GM23338 (cell line): ENCODE results near the gene SNAI1. TPM values are rescaled to one million over a fixed set of nuclear protein-coding genes. Genes with fewer than 3 reads are reported as not detected.

Experiments
- ATAC-seq: fragments of 200-7000 bp; cut with Tn5 transposase; 3 replicates; pipeline ENCODE4 v1.9.1; 2020
- DNase-seq: peaks from one replicate; pipeline ENCODE4 v3.0.0-alpha.2; 2015; ENCODE audit warnings: low spot score
- H2AFZ ChIP-seq: fragments of 200-600 bp; sonication (generic); 2 replicates; pipeline ENCODE4 v1.8.0; 2016; ENCODE audit warnings: antibody characterized with exemption, mild to moderate bottlenecking, moderate library complexity
- H3F3A ChIP-seq: fragments of 200-600 bp; sonication (generic); replicated peaks from 2 replicates; pipeline ENCODE4 v1.8.0; 2017; ENCODE audit warnings: antibody characterized with exemption, mixed run types, low read depth
- H3K27ac ChIP-seq: fragments of 200-600 bp; sonication (generic); 2 replicates; pipeline ENCODE4 v1.6.1; 2016; ENCODE audit warnings: low read depth
- H3K27me3 ChIP-seq: fragments of 200-600 bp; sonication (generic); 2 replicates; pipeline ENCODE4 v1.8.0; 2016; ENCODE audit warnings: mild to moderate bottlenecking, mixed run types, moderate library complexity; ENCODE audit not compliant: insufficient read depth
- H3K36me3 ChIP-seq: fragments of 200-600 bp; sonication (generic); 2 replicates; pipeline ENCODE4 v1.8.0; 2016; ENCODE audit warnings: mild to moderate bottlenecking; ENCODE audit not compliant: insufficient read depth
- H3K4me1 ChIP-seq: fragments of 200-600 bp; sonication (generic); 2 replicates; pipeline ENCODE4 v1.8.0; 2016; ENCODE audit warnings: mild to moderate bottlenecking, moderate library complexity; ENCODE audit not compliant: insufficient read depth
- H3K4me2 ChIP-seq: fragments of 200-600 bp; sonication (generic); 2 replicates; pipeline ENCODE4 v1.7.1; 2017; ENCODE audit warnings: mixed run types
- H3K4me3 ChIP-seq: fragments of 200-600 bp; sonication (generic); 2 replicates; pipeline ENCODE4 v1.6.1; 2016; ENCODE audit warnings: mixed run types
- H3K79me2 ChIP-seq: fragments of 200-600 bp; sonication (generic); replicated peaks from 2 replicates; pipeline ENCODE4 v1.8.0; 2017; ENCODE audit warnings: mild to moderate bottlenecking; ENCODE audit not compliant: insufficient read depth
- H3K9me2 ChIP-seq: fragments of 200-600 bp; sonication (generic); 2 replicates; pipeline ENCODE4 v1.8.0; 2017; ENCODE audit not compliant: insufficient read depth
- H4K20me1 ChIP-seq: fragments of 200-600 bp; sonication (generic); replicated peaks from 2 replicates; pipeline ENCODE4 v1.8.0; 2017; ENCODE audit warnings: mild to moderate bottlenecking; ENCODE audit not compliant: insufficient read depth
- H3K27ac Mint-ChIP-seq: 2 replicates; pipeline ENCODE4 v1.8.0; 2020; ENCODE audit warnings: inconsistent platforms, mild to moderate bottlenecking, moderate library complexity, mixed read lengths
- H3K27me3 Mint-ChIP-seq: 3 replicates; pipeline ENCODE4 v1.8.0; 2022; ENCODE audit warnings: low read depth, mild to moderate bottlenecking, moderate library complexity, mixed read lengths, inconsistent platforms; ENCODE audit not compliant: insufficient read depth, poor library complexity
- H3K36me3 Mint-ChIP-seq: 3 replicates; pipeline ENCODE4 v1.8.0; 2021; ENCODE audit warnings: low read depth, mild to moderate bottlenecking, inconsistent platforms, moderate library complexity, mixed read lengths
- H3K4me1 Mint-ChIP-seq: 3 replicates; pipeline ENCODE4 v1.8.0; 2020; ENCODE audit warnings: mild to moderate bottlenecking, inconsistent platforms, mixed read lengths
- H3K4me3 Mint-ChIP-seq: 3 replicates; pipeline ENCODE4 v1.8.0; 2021; ENCODE audit warnings: moderate library complexity, mild to moderate bottlenecking, inconsistent platforms, mixed read lengths
- H3K9me3 Mint-ChIP-seq: 3 replicates; pipeline ENCODE4 v1.8.0; 2020; ENCODE audit warnings: moderate library complexity, mild to moderate bottlenecking, inconsistent platforms, mixed read lengths
- CREB1 ChIP-seq: fragments of 250-450 bp; sonication (Bioruptor Pico); IDR thresholded peaks from 2 replicates; pipeline ENCODE4 v1.5.0; 2020; ENCODE audit warnings: low read depth, mild to moderate bottlenecking, moderate library complexity
- EZH2 ChIP-seq: fragments of 200-600 bp; sonication (generic); IDR thresholded peaks from one replicate; pipeline ENCODE4 v1.8.0; 2017; ENCODE audit warnings: antibody characterized with exemption, mild to moderate bottlenecking, low read depth; ENCODE audit not compliant: unreplicated experiment
- EZH2phosphoT487 ChIP-seq: fragments of 200-600 bp; sonication (generic); IDR thresholded peaks from one replicate; pipeline ENCODE4 v1.8.1; 2018; ENCODE audit warnings: antibody characterized with exemption; ENCODE audit not compliant: unreplicated experiment
- JUNB ChIP-seq: IDR thresholded peaks from one replicate; pipeline ENCODE4 v1.6.1; 2016; ENCODE audit warnings: antibody characterized with exemption; ENCODE audit not compliant: unreplicated experiment
- NANOG ChIP-seq: IDR thresholded peaks from 2 replicates; pipeline ENCODE4 v1.6.1; 2016; ENCODE audit warnings: antibody characterized with exemption, borderline replicate concordance
- POLR2AphosphoS5 ChIP-seq: IDR thresholded peaks from 2 replicates; pipeline ENCODE4 v1.6.1; 2016; ENCODE audit warnings: antibody characterized with exemption, low read depth
- STAT1 ChIP-seq: IDR thresholded peaks from one replicate; pipeline ENCODE4 v1.6.1; 2016; ENCODE audit warnings: antibody characterized with exemption; ENCODE audit not compliant: unreplicated experiment
- ZNF114 ChIP-seq: fragments of 250-450 bp; sonication (Bioruptor Pico); IDR thresholded peaks from 2 replicates; pipeline ENCODE4 v1.5.0; 2020; ENCODE audit warnings: mild to moderate bottlenecking, moderate library complexity
- ZNF331 ChIP-seq: fragments of 250-450 bp; sonication (Bioruptor Pico); IDR thresholded peaks from 2 replicates; pipeline ENCODE4 v1.5.0; 2020; ENCODE audit warnings: low read depth, mild to moderate bottlenecking, moderate library complexity
- polyA plus RNA-seq: library from polyadenylated mRNA; unstranded; fragments of >200 nt; fragmentation: Nextera tagmentation; extraction: Ambion mirVana; gene quantifications from 2 replicates; pipeline ENCODE4 v1.2.1, GENCODE V29; 2016
- total RNA-seq: library from RNA; depleted of rRNA; stranded (reverse); fragments of >200 nt; shearing (Covaris generic); gene quantifications from 2 replicates; pipeline ENCODE4 v1.2.3, GENCODE V29; 2014
- TF ChIP-seq, protein P1 (sequence below), 2 experiments: fragments of 200-600 bp in 1 of 2; sonication (generic) in 1 of 2; conservative IDR thresholded peaks; 2 replicates each; pipeline versions ENCODE4 v1.5.1 to v1.6.1; 2016 to 2017; ENCODE audit warnings: antibody characterized with exemption in 2 of 2, low read depth in 2 of 2, mild to moderate bottlenecking in 2 of 2, moderate library complexity in 1 of 2
- TF ChIP-seq, protein P2 (sequence below): IDR thresholded peaks from one replicate; pipeline ENCODE4 v1.6.1; 2018; ENCODE audit warnings: antibody characterized with exemption; ENCODE audit not compliant: unreplicated experiment
- TF ChIP-seq, protein P3 (sequence below): IDR thresholded peaks from 2 replicates; pipeline ENCODE4 v1.6.1; 2016; ENCODE audit warnings: antibody characterized with exemption
- TF ChIP-seq, protein P4 (sequence below): fragments of 250-450 bp; sonication (Bioruptor Pico); IDR thresholded peaks from 2 replicates; pipeline ENCODE4 v1.5.0; 2020; ENCODE audit warnings: mild to moderate bottlenecking, moderate library complexity

Gene SNAI1
- total and polyA plus RNA-seq, 2 experiments from 2014 or later = 4.2 to 8.4 TPM

DNA sequence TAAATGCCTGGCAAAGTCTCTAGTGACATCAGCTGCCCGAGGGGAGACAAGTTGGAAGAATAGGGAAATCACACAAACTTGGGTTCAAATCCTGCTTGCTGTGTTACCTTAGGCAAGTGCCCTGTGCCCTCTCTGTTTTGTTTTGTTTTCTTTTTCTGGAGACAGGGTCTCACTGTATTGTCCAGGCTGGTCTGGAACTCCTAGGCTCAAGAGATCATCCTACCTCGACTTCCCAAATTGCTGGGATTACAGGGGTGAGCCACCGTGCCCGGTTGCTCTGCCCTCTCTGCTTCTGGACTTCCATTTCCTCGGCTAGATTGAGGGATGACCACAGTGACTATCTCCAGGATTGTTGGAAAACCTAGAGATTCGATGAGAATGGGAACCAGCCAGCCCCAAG is 55.4 kb downstream of the SNAI1 start:
- Mint-ChIP-seq H3K4me3 (no peak overlapping the region), H3K9me3 (no peaks in the 10 kb centered on the region), H3K27ac (no peak overlapping the region), H3K4me1 (peaks cover 11% of the 10 kb centered on the region), H3K36me3 (no peaks in the 10 kb centered on the region), H3K27me3 (peaks cover 6% of the 10 kb centered on the region)
- Histone ChIP-seq H3K79me2 (no peaks in the 10 kb centered on the region), H4K20me1 (no peaks in the 10 kb centered on the region), H3K27ac (no peak overlapping the region), H3K4me3 (no peak overlapping the region), H3K4me2 (no peak overlapping the region), H3K36me3 (no peaks in the 10 kb centered on the region), H3F3A (no peaks in the 10 kb centered on the region), H3K27me3 (no peaks in the 10 kb centered on the region), H3K4me1 (no peaks in the 10 kb centered on the region), H3K9me2 (no peaks in the 10 kb centered on the region), H2AFZ (no peak overlapping the region)
- DNase-seq (no peak), ATAC-seq (no peak)
- TF ChIP-seq, protein P1, sequence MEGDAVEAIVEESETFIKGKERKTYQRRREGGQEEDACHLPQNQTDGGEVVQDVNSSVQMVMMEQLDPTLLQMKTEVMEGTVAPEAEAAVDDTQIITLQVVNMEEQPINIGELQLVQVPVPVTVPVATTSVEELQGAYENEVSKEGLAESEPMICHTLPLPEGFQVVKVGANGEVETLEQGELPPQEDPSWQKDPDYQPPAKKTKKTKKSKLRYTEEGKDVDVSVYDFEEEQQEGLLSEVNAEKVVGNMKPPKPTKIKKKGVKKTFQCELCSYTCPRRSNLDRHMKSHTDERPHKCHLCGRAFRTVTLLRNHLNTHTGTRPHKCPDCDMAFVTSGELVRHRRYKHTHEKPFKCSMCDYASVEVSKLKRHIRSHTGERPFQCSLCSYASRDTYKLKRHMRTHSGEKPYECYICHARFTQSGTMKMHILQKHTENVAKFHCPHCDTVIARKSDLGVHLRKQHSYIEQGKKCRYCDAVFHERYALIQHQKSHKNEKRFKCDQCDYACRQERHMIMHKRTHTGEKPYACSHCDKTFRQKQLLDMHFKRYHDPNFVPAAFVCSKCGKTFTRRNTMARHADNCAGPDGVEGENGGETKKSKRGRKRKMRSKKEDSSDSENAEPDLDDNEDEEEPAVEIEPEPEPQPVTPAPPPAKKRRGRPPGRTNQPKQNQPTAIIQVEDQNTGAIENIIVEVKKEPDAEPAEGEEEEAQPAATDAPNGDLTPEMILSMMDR (conservative IDR thresholded peaks at IDR 0.05; ENCODE audit: low read depth in 2 of 2) = no peak
- no peak for TF ChIP-seq ZNF331 (CRISPR knock-in tag)
- no peak for TF ChIP-seq EZH2
- no peak for TF ChIP-seq CREB1 (CRISPR knock-in tag)
- TF ChIP-seq ZNF114 (CRISPR knock-in tag) = no peak
- TF ChIP-seq POLR2AphosphoS5 = no peak
- TF ChIP-seq, protein P2, sequence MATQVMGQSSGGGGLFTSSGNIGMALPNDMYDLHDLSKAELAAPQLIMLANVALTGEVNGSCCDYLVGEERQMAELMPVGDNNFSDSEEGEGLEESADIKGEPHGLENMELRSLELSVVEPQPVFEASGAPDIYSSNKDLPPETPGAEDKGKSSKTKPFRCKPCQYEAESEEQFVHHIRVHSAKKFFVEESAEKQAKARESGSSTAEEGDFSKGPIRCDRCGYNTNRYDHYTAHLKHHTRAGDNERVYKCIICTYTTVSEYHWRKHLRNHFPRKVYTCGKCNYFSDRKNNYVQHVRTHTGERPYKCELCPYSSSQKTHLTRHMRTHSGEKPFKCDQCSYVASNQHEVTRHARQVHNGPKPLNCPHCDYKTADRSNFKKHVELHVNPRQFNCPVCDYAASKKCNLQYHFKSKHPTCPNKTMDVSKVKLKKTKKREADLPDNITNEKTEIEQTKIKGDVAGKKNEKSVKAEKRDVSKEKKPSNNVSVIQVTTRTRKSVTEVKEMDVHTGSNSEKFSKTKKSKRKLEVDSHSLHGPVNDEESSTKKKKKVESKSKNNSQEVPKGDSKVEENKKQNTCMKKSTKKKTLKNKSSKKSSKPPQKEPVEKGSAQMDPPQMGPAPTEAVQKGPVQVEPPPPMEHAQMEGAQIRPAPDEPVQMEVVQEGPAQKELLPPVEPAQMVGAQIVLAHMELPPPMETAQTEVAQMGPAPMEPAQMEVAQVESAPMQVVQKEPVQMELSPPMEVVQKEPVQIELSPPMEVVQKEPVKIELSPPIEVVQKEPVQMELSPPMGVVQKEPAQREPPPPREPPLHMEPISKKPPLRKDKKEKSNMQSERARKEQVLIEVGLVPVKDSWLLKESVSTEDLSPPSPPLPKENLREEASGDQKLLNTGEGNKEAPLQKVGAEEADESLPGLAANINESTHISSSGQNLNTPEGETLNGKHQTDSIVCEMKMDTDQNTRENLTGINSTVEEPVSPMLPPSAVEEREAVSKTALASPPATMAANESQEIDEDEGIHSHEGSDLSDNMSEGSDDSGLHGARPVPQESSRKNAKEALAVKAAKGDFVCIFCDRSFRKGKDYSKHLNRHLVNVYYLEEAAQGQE = no peak
- no peak for TF ChIP-seq NANOG
- TF ChIP-seq, protein P3, sequence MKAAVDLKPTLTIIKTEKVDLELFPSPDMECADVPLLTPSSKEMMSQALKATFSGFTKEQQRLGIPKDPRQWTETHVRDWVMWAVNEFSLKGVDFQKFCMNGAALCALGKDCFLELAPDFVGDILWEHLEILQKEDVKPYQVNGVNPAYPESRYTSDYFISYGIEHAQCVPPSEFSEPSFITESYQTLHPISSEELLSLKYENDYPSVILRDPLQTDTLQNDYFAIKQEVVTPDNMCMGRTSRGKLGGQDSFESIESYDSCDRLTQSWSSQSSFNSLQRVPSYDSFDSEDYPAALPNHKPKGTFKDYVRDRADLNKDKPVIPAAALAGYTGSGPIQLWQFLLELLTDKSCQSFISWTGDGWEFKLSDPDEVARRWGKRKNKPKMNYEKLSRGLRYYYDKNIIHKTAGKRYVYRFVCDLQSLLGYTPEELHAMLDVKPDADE = no peak
- TF ChIP-seq STAT1 = no peak
- no peak for TF ChIP-seq JUNB
- no peak for TF ChIP-seq EZH2phosphoT487
- TF ChIP-seq, protein P4, sequence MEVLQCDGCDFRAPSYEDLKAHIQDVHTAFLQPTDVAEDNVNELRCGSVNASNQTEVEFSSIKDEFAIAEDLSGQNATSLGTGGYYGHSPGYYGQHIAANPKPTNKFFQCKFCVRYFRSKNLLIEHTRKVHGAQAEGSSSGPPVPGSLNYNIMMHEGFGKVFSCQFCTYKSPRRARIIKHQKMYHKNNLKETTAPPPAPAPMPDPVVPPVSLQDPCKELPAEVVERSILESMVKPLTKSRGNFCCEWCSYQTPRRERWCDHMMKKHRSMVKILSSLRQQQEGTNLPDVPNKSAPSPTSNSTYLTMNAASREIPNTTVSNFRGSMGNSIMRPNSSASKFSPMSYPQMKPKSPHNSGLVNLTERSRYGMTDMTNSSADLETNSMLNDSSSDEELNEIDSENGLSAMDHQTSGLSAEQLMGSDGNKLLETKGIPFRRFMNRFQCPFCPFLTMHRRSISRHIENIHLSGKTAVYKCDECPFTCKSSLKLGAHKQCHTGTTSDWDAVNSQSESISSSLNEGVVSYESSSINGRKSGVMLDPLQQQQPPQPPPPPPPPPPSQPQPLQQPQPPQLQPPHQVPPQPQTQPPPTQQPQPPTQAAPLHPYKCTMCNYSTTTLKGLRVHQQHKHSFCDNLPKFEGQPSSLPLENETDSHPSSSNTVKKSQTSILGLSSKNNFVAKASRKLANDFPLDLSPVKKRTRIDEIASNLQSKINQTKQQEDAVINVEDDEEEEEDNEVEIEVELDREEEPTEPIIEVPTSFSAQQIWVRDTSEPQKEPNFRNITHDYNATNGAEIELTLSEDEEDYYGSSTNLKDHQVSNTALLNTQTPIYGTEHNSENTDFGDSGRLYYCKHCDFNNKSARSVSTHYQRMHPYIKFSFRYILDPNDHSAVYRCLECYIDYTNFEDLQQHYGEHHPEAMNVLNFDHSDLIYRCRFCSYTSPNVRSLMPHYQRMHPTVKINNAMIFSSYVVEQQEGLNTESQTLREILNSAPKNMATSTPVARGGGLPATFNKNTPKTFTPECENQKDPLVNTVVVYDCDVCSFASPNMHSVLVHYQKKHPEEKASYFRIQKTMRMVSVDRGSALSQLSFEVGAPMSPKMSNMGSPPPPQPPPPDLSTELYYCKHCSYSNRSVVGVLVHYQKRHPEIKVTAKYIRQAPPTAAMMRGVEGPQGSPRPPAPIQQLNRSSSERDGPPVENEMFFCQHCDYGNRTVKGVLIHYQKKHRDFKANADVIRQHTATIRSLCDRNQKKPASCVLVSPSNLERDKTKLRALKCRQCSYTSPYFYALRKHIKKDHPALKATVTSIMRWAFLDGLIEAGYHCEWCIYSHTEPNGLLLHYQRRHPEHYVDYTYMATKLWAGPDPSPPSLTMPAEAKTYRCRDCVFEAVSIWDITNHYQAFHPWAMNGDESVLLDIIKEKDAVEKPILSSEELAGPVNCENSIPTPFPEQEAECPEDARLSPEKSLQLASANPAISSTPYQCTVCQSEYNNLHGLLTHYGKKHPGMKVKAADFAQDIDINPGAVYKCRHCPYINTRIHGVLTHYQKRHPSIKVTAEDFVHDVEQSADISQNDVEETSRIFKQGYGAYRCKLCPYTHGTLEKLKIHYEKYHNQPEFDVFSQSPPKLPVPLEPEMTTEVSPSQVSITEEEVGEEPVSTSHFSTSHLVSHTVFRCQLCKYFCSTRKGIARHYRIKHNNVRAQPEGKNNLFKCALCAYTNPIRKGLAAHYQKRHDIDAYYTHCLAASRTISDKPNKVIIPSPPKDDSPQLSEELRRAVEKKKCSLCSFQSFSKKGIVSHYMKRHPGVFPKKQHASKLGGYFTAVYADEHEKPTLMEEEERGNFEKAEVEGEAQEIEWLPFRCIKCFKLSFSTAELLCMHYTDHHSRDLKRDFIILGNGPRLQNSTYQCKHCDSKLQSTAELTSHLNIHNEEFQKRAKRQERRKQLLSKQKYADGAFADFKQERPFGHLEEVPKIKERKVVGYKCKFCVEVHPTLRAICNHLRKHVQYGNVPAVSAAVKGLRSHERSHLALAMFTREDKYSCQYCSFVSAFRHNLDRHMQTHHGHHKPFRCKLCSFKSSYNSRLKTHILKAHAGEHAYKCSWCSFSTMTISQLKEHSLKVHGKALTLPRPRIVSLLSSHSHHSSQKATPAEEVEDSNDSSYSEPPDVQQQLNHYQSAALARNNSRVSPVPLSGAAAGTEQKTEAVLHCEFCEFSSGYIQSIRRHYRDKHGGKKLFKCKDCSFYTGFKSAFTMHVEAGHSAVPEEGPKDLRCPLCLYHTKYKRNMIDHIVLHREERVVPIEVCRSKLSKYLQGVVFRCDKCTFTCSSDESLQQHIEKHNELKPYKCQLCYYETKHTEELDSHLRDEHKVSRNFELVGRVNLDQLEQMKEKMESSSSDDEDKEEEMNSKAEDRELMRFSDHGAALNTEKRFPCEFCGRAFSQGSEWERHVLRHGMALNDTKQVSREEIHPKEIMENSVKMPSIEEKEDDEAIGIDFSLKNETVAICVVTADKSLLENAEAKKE (CRISPR knock-in tag) = no peak
